HS-5 (cell line): ENCODE results near the gene LIPG.
"Not testable (repeated sequence)": the region's sequence is repeated elsewhere in the genome, so short reads cannot be mapped to it uniquely, and the experiment has no call there.

Source experiments
- DNase-seq: peaks from one replicate; pipeline ENCODE4 v3.0.0-alpha.2; 2012; ENCODE audit warnings: low read depth

The LIPG gene

GRCh38 chr18:49561289-49562193, at the start of gene LIPG:
TSS of gene LIPG (plus strand) at chr18:49562057. CDS start at chr18:49562309, 252 bp downstream.
- no peak for DNase-seq

GRCh38 chr18:49512876-49513275, 49.0 kb upstream of the LIPG start:
- not testable (repeated sequence) for DNase-seq

GRCh38 chr18:49514577-49514976, 47.3 kb upstream of the LIPG start:
- no peak for DNase-seq

- not testable (repeated sequence) for DNase-seq
Measured at GRCh38 chr18:49515003-49515402, 46.9 kb upstream of the LIPG start.

- no peak for DNase-seq
Measured at GRCh38 chr18:49515516-49515915, 46.3 kb upstream of the LIPG start.

GRCh38 chr18:49517483-49517882, 44.4 kb upstream of the LIPG start:
- no peak for DNase-seq

- DNase-seq, result no peak
Measured at GRCh38 chr18:49519101-49519971, 42.5 kb upstream of the LIPG start.

GRCh38 chr18:49520661-49521145, 41.2 kb upstream of the LIPG start:
- no peak for DNase-seq

GRCh38 chr18:49521216-49521835, 40.5 kb upstream of the LIPG start:
- no peak for DNase-seq

- not testable (repeated sequence) for DNase-seq
Measured at GRCh38 chr18:49523580-49524093, 38.2 kb upstream of the LIPG start.

- DNase-seq, result no peak
Measured at GRCh38 chr18:49524349-49524748, 37.5 kb upstream of the LIPG start.

- no peak for DNase-seq
Measured at GRCh38 chr18:49524951-49525350, 36.9 kb upstream of the LIPG start.

- no peak for DNase-seq
Measured at GRCh38 chr18:49525981-49526380, 35.9 kb upstream of the LIPG start.

- no peak for DNase-seq
Measured at GRCh38 chr18:49527631-49528327, 34.1 kb upstream of the LIPG start.

- no peak for DNase-seq
Measured at GRCh38 chr18:49529596-49529995, 32.3 kb upstream of the LIPG start.

- no peak for DNase-seq
Measured at GRCh38 chr18:49531678-49532153, 30.1 kb upstream of the LIPG start.

- no peak for DNase-seq
Measured at GRCh38 chr18:49534846-49535601, 26.8 kb upstream of the LIPG start.

- DNase-seq, result no peak
Measured at GRCh38 chr18:49537232-49537896, 24.5 kb upstream of the LIPG start.

- DNase-seq, result no peak
Measured at GRCh38 chr18:49544362-49544761, 17.5 kb upstream of the LIPG start.

- DNase-seq, result no peak
Measured at GRCh38 chr18:49546278-49546677, 15.6 kb upstream of the LIPG start.
